GM10266 (cell line): ENCODE measurements around the gene PTPRD.

ENCODE experiments used
- DNase-seq: peaks from one replicate; pipeline ENCODE4 v3.0.0; 2012; ENCODE audit errors: extremely low spot score
- CTCF ChIP-seq: IDR thresholded peaks from 2 replicates; pipeline ENCODE4 v1.5.1; 2012; ENCODE audit warnings: mild to moderate bottlenecking, low read depth; ENCODE audit not compliant: control insufficient read depth, insufficient read depth; ENCODE audit errors: missing control alignments

PTPRD gene

GRCh38 chr9:8492679-8493078 is 2120.1 kb downstream of the PTPRD start:
- no peak for DNase-seq
- TF ChIP-seq CTCF = no peak

GRCh38 chr9:8492024-8492423 is 2120.8 kb downstream of the PTPRD start:
- no peak for DNase-seq
- no peak for TF ChIP-seq CTCF

GRCh38 chr9:8491563-8491962 is 2121.2 kb downstream of the PTPRD start:
- TF ChIP-seq CTCF = no peak
- no peak for DNase-seq

GRCh38 chr9:8489835-8490234 is 2123.0 kb downstream of the PTPRD start:
- no peak for TF ChIP-seq CTCF
- no peak for DNase-seq

GRCh38 chr9:8486095-8486494 is 2126.7 kb downstream of the PTPRD start:
- DNase-seq = no peak
- no peak for TF ChIP-seq CTCF

- no peak for TF ChIP-seq CTCF
These were observed 2128.1 kb downstream of the PTPRD start for GRCh38 chr9:8484597-8485191.

GRCh38 chr9:8477450-8477849 is 2135.4 kb downstream of the PTPRD start:
- DNase-seq = no peak
- no peak for TF ChIP-seq CTCF

More at GRCh38 chr9:8484597-8485191, 2128.1 kb downstream of the PTPRD start:
- no peak for DNase-seq
